Kidney epithelial cell (primary cell): ENCODE results near the gene FAM193B. TPM values are rescaled to one million over a fixed set of nuclear protein-coding genes. Genes with fewer than 3 reads are reported as not detected.
"Not testable (repeated sequence)": the region's sequence is repeated elsewhere in the genome, so short reads cannot be mapped to it uniquely, and the experiment has no call there.

Experiments used
- DNase-seq: peaks from one replicate; pipeline ENCODE4 v3.0.0-alpha.2; 2010; ENCODE audit warnings: low read depth
- H3K27me3 ChIP-seq: 2 replicates; pipeline ENCODE4 v1.6.0; 2011; ENCODE audit warnings: low read length; ENCODE audit not compliant: control insufficient read depth, insufficient read depth
- H3K36me3 ChIP-seq: 2 replicates; pipeline ENCODE4 v1.5.1; 2011; ENCODE audit warnings: low read length; ENCODE audit not compliant: control insufficient read depth, insufficient read depth
- H3K4me3 ChIP-seq: 2 replicates; pipeline ENCODE4 v1.5.1; 2011; ENCODE audit warnings: low read depth, mild to moderate bottlenecking, control low read depth, low read length
- CTCF ChIP-seq: IDR thresholded peaks from 2 replicates; pipeline ENCODE4 v1.5.1; 2011; ENCODE audit warnings: mild to moderate bottlenecking, moderate library complexity, low read length, control low read depth, inconsistent platforms; ENCODE audit not compliant: insufficient read depth, poor library complexity, severe bottlenecking
- total RNA-seq: library from RNA; depleted of rRNA; stranded (reverse); fragments of >200 nt; gene quantifications from 2 replicates; pipeline ENCODE4 v1.2.3, GENCODE V29; 2015

Gene FAM193B
- total RNA-seq, 1 donor from 2014 or later = 29.5 TPM

GRCh38 chr5:177486256-177486655 lies 68.1 kb downstream of the FAM193B start:
- H3K36me3 ChIP-seq = peaks cover 18% of the 10 kb centered on the region
- H3K4me3 ChIP-seq = no peak overlapping the region
- TF ChIP-seq CTCF = no peak
- DNase-seq = no peak
- no peaks in the 10 kb centered on the region for H3K27me3 ChIP-seq

- not testable (repeated sequence) for H3K27me3 ChIP-seq, H3K4me3 ChIP-seq, DNase-seq
- peaks cover 17% of the 10 kb centered on the region for H3K36me3 ChIP-seq
Measured at GRCh38 chr5:177485753-177486152, 68.6 kb downstream of the FAM193B start.

GRCh38 chr5:177484902-177485549 lies 69.3 kb downstream of the FAM193B start:
- Histone ChIP-seq H3K36me3 (peaks cover 16% of the 10 kb centered on the region), H3K4me3 (no peak overlapping the region), H3K27me3 (no peaks in the 10 kb centered on the region)
- TF ChIP-seq CTCF = no peak
- DNase-seq = no peak

GRCh38 chr5:177483994-177484901 lies 70.1 kb downstream of the FAM193B start:
- DNase-seq = no peak
- H3K36me3 ChIP-seq = peaks cover 16% of the 10 kb centered on the region
- no peaks in the 10 kb centered on the region for H3K27me3 ChIP-seq
- no peak overlapping the region for H3K4me3 ChIP-seq
- no peak for TF ChIP-seq CTCF

- no peak for DNase-seq
- no peaks in the 10 kb centered on the region for H3K27me3 ChIP-seq
- no peak for TF ChIP-seq CTCF
- no peak overlapping the region for H3K4me3 ChIP-seq
- peaks cover 10% of the 10 kb centered on the region for H3K36me3 ChIP-seq
Measured at GRCh38 chr5:177483042-177483441, 71.3 kb downstream of the FAM193B start.

- no peak overlapping the region for H3K4me3 ChIP-seq
- no peaks in the 10 kb centered on the region for H3K27me3 ChIP-seq
- no peak for TF ChIP-seq CTCF
- DNase-seq = no peak
- peaks cover 9% of the 10 kb centered on the region for H3K36me3 ChIP-seq
Measured at GRCh38 chr5:177482359-177482795, 72.0 kb downstream of the FAM193B start.
